ENCODE measurements around the gene GRIK5. TPM values are rescaled to one million over a fixed set of nuclear protein-coding genes. Genes with fewer than 3 reads are reported as not detected.

Gene GRIK5
- total RNA-seq, 1 donor from 2014 or later, result 3.8 TPM

DNA sequence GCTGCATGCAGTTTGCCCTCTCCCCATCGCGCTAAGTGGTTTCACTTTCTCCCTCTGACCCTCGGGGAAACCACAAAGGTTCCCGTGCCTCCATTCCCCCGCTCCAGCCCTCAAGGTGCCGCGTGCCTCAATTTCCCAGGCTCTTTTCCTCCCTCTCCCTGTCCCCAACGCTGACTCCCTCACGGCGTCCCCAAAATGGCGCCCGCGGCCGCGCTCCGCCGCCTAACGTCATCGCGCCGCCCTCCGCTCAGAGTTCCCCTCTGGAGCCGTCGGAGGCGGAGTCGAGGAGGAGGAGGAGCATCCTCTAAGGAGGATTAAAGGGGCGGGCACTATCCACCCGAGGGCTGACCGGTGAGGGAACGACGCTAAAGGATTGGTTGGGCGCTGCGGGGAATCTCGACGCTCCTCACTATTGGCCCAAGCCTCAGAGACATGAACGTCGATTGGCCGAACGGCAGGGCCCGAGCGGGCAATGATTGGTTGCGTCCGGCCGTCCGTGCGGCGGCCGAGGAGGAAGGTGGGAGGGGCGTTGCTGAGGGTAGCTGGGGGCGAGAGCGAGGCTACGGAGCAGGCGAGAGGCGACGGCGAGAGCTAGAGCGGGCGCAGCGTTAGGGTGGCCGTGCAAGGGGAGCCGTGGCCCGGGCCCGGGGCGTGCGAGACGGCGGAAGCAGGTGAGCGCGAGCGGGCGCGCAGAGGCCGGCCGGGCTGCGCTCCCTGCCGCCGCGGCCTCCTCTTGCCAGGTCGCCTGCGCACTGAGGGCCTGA, 5.8 kb upstream of the GRIK5 start, which contains the start of gene ZNF574:
ZNF574 (plus strand) TSS at position 551 of the 764 bp plus-strand sequence. CDS start 2,441 bp downstream, outside the sequence.
- DNase-seq (ENCODE audit: low read depth, low spot score), result peak; percentile 94
- peaks cover 35% of the 10 kb centered on the region for H3K4me1 Mint-ChIP-seq
- H3K9me3 Mint-ChIP-seq, result no peaks in the 10 kb centered on the region
- no peak for TF ChIP-seq CTCF (conservative IDR thresholded peaks at IDR 0.05)
- peaks cover 11% of the 10 kb centered on the region for H3K27me3 Mint-ChIP-seq (ENCODE audit: low read depth)
- peak within 1 kb of the TSS; percentile 98 for H3K4me3 Mint-ChIP-seq
- peaks cover 3% of the 10 kb centered on the region for H3K36me3 Mint-ChIP-seq (ENCODE audit: low read depth)
- peak within 1 kb of the TSS; percentile 100 for H3K27ac Mint-ChIP-seq (ENCODE audit: unreplicated experiment)

- peaks cover 3% of the 10 kb centered on the region for H3K36me3 Mint-ChIP-seq (ENCODE audit: low read depth)
- H3K27me3 Mint-ChIP-seq (ENCODE audit: low read depth), result peaks cover 16% of the 10 kb centered on the region
- H3K4me1 Mint-ChIP-seq, result peaks cover 40% of the 10 kb centered on the region
- H3K9me3 Mint-ChIP-seq, result no peaks in the 10 kb centered on the region
- peak overlapping the region; percentile 100 for H3K27ac Mint-ChIP-seq (ENCODE audit: unreplicated experiment)
- H3K4me3 Mint-ChIP-seq, result peak overlapping the region; percentile 98
- DNase-seq (ENCODE audit: low read depth, low spot score), result no peak
- no peak for TF ChIP-seq CTCF (conservative IDR thresholded peaks at IDR 0.05)
Measured at GRCh38 chr19:42075364-42075615, 5.3 kb upstream of the GRIK5 start.

DNA sequence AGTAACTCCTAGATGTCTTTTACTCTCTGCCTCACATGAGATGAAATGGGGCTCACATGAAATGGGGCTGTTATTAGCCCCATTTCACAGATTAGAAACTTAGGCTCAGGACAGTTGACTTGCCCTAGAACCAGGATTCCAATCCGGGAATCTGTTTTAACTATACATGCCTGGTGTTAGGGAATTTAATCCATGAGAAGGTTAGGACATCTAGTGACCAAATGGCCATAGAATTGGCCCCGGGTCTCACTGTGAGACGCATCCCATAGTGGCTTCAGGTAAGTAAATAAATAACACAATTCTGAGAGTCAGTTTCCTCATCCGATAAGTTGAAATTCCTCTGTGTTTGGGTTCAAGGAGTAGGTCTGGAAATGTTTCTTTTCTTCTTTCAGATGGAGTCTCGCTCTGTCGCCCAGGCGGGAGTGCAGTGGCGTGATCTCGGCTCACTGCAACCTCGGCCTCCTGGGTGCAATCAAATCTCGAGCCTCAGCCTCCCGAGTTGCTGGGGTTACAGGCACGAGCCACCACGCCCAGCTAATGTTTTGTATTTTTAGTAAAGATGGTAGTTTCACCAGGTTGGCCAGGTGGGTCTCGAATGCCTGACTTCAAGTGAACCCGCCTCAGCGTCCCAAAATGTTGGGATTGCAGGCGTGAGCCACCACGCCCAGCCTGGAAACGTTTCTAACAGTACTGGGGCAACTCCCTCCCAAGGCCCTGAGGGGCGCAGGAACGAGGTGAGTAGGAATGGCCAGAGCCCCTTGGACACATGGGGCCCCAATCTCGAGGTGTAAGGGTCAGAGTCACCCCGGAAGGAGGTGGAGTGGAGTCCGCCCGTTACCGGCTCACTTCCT, 4.7 kb upstream of the GRIK5 start:
- DNase-seq (ENCODE audit: low read depth, low spot score), result no peak
- Mint-ChIP-seq H3K27ac (ENCODE audit: unreplicated experiment) (peak overlapping the region; percentile 100), H3K27me3 (ENCODE audit: low read depth) (peaks cover 16% of the 10 kb centered on the region), H3K9me3 (no peaks in the 10 kb centered on the region), H3K4me3 (peak overlapping the region; percentile 98), H3K4me1 (peaks cover 41% of the 10 kb centered on the region), H3K36me3 (ENCODE audit: low read depth) (peaks cover 3% of the 10 kb centered on the region)
- no peak for TF ChIP-seq CTCF (conservative IDR thresholded peaks at IDR 0.05)

DNA sequence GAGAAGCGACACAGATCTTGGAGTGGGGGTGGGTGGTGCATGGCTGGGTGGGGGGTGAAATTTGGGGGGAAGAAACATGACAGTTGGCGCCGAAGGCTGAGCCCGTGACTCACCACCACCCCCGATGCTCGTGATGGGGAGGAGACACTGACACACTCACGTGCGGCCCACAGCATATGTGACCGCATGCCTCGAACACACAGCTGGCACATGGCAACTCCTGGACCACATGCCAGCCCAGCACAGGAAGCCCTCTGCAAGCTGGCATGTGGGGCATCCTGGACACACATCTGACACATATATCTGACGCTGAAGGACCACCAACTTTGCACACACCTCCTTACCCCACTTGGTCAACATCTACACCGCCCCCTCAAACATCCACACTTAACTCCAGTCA, 1.2 kb upstream of the GRIK5 start:
- Mint-ChIP-seq H3K4me1 (peaks cover 20% of the 10 kb centered on the region), H3K27ac (ENCODE audit: unreplicated experiment) (no peak overlapping the region), H3K36me3 (ENCODE audit: low read depth) (no peaks in the 10 kb centered on the region), H3K9me3 (no peaks in the 10 kb centered on the region), H3K27me3 (ENCODE audit: low read depth) (peaks cover 16% of the 10 kb centered on the region), H3K4me3 (no peak overlapping the region)
- DNase-seq (ENCODE audit: low read depth, low spot score), result no peak
- TF ChIP-seq CTCF (conservative IDR thresholded peaks at IDR 0.05), result no peak

DNA sequence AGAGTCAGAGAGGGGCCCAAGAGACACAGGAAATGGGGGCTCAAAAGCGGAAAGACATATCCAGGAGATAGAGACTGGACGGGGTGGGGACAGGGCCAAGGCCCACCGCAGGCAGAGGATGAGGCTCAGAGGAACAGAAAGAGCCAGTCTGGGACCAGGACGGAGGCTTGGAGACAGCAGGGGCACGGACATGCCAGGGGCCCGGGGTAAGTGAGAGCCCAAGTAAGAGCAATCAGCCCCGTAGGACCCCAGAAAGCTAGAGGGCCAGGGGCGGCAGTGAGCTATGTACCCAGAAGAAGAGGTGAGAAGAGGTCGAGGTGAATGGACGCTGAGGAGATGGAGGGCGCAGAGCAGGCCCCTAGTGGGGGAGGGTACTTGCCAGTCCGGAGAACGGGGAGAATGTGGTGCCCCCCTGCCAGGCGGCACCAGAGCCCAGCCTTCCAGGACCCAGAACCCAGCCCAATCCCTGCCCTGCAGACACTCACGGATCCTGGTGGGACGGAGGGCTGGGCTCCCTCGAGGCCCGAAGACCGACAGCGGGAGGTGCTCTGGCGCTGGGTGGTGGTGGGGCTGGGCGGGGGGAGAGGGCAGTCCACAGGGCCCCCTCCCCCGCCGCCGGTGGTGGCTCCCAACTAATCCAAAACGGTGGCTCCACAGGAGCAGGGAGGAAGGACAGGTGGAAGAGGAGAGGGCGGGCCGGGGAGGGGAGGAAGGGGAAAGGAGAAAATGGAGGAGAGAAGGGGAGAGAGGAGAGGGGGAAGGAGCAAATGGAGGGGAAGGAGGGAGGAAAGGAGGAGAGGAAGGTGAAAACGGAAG, 1.0 kb downstream of the GRIK5 start:
- Mint-ChIP-seq H3K9me3 (no peaks in the 10 kb centered on the region), H3K27me3 (ENCODE audit: low read depth) (peaks cover 16% of the 10 kb centered on the region), H3K36me3 (ENCODE audit: low read depth) (no peaks in the 10 kb centered on the region), H3K4me1 (peaks cover 7% of the 10 kb centered on the region), H3K4me3 (no peak overlapping the region), H3K27ac (ENCODE audit: unreplicated experiment) (no peak overlapping the region)
- TF ChIP-seq CTCF (conservative IDR thresholded peaks at IDR 0.05), result no peak
- DNase-seq (ENCODE audit: low read depth, low spot score), result no peak

All from neural crest cell (in vitro differentiated cells).